ENCODE measurements around the gene CD72. TPM values are rescaled to one million over a fixed set of nuclear protein-coding genes. Genes with fewer than 3 reads are reported as not detected.
"Not testable (repeated sequence)": the region's sequence is repeated elsewhere in the genome, so short reads cannot be mapped to it uniquely, and the experiment has no call there.

CD72 gene
- total RNA-seq, 1 donor from 2014 or later, result 2.0 TPM

- peak; percentile 71 for DNase-seq (ENCODE audit: low spot score)
Measured at GRCh38 chr9:35616681-35617459, 1.3 kb downstream of the CD72 start.

DNA sequence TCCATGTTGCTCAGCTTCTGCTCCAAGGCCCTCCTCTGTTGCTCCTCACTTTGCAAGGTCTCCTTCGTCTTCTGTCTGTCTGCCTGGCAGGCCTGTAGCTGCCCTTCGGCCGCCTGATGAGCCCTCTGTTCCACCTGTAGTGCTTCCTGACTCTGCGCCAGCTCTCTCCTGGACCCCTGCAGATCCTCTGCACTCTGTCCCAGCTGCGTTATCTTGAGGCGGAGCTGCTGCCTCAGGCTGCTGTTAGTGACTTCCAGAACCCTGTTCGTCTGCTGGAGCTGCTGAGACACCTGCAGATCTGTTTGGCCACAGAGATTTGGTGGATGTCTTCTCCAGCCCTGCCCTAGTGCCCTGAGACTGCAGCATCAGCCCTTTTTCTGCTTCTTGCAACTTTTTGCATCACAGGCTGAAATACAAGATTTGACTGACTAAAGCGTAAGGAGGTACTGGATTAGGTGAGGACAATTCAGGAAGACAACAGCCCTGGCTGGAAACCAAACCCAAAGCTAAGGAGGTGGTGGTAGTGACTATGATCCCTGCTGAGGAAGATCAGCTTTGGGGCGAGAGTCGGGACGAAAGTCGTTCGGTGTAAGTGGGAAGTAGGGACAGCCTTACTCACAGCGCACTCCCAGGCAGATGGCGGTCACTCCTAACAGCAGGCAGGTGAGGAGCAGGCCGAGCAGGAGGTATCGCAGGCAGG is 2.1 kb downstream of the CD72 start:
- DNase-seq (ENCODE audit: low spot score), result no peak

DNA sequence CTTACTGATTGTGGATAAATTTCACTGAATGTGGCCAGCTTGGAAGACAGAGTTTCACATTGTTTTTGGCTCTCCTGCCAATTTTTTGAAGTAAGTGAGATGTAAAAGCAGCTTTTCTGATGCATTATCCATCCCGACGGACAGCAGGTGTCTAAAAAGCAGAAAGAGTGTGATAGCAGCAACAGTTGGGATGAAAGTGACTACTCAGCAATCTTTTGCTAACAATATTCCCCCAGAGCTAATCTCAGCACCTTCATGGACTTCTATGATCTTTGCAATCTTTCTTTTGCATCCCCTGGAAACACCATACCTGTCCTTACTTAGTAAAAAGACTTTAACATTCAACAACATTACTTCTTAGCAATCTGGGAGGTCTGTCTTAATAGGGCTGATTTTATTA is 5.4 kb downstream of the CD72 start:
- no peak for DNase-seq (ENCODE audit: low spot score)

GRCh38 chr9:35612066-35612465 is 6.1 kb downstream of the CD72 start:
- DNase-seq (ENCODE audit: low spot score), result not testable (repeated sequence)

GRCh38 chr9:35611230-35611797 is 6.9 kb downstream of the CD72 start:
- DNase-seq (ENCODE audit: low spot score), result peak; percentile 53

DNA sequence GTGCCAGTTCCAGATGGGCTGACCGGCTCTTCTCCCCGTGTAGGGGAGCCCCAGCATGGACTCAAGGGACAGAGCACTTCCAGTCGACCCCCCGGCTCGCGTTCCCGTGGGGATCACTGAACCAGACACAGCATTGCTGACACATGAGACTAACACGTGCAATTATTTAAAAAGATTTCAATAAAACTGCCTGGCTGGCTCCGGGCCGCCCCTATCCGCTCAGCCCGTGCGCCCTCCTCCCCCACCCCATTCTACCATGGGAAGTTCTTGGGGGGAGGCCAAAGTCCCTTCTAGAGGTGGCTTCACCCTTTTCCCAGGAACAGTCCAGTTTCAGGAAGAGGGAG is 8.4 kb downstream of the CD72 start:
- no peak for DNase-seq (ENCODE audit: low spot score)

DNA sequence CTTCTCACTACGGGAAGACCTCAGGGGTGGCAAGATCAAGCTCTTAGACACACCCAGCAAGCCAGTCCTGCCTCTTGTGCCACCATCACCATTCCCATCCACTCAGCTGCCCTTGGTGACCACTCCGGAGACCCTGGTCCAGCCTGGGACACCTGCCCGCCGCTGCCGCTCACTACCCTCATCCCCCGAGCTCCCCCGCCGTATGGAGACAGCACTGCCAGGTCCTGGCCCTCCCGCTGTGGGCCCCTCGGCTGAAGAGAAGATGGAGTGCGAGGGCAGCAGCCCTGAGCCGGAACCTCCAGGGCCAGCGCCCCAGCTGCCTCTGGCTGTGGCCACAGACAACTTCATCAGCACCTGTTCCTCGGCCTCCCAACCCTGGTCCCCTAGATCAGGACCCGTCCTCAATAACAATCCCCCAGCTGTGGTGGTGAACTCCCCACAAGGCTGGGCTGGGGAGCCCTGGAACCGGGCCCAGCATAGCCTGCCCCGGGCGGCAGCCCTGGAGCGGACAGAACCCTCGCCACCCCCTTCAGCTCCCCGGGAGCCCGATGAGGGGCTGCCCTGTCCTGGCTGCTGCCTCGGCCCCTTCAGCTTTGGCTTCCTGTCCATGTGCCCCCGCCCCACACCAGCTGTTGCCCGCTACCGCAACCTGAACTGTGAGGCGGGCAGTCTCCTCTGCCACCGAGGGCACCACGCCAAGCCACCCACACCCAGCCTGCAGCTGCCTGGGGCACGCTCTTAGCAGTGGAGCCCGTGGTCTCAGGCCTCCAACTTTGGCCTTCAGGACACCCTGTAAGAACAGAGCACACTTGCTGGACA is 9.0 kb downstream of the CD72 start:
- DNase-seq (ENCODE audit: low spot score), result peak; percentile 45

- no peak for DNase-seq (ENCODE audit: low spot score)
Measured at GRCh38 chr9:35608221-35608620, 10.0 kb downstream of the CD72 start.

DNA sequence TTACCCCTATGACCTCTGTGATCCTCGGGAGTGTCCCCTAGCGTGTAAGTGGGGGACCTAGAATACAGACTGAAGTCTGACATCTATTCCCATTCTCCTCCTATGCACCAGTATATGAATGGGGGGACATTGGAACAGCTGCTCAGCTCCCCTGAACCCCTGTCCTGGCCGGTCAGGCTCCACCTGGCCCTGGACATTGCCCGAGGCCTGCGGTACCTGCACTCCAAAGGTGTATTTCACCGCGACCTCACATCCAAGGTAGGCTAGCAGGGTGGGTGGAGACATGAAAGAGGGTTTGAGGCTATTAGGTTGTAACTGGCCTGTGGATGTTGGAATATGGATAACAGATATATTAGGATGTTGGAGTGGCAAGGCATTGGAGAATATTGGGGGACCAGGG is 11.5 kb downstream of the CD72 start:
- no peak for DNase-seq (ENCODE audit: low spot score)

- DNase-seq (ENCODE audit: low spot score), result no peak
Measured at GRCh38 chr9:35606138-35606504, 12.1 kb downstream of the CD72 start.

GRCh38 chr9:35605351-35606137 is 12.7 kb downstream of the CD72 start:
- no peak for DNase-seq (ENCODE audit: low spot score)

DNA sequence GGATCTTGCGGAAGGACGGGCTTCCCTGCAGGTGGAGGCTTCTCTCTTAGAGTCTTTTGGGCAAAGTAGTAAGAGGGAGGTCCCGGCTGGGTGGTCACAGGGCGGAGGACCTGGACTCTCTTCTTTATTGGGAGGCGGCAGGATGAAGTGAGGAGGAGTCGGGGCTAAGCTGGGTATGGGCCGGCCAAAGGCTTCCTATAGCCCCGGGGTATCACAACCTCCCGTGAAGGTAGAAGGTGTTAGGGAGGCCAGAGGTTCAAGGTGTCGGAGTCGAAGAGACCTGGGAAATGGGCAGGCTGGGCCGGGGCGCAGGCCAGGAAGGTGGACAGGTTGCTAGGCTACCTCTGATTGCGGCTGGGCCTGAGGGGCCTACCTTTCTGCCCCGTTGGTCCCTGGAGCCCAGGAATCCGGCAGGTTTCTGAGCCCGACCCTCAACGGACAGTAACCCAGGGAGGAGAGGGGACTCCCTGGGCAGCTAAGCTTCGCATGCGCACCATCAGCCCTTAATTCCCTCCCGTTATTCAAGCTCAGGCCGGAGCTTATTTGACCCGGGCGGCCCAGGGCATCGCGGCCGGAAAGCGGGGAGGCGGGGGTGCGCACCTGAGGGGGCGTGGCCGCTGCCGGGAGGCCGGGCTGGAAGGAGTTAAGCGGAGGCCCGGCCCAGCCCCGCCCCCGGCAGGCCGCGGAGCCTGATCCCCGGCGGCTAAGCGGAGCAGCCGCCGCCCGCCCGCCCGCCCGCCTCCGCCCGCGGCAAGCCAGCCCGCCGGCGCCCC is 13.4 kb downstream of the CD72 start, which contains the start of gene TESK1:
Gene TESK1 (plus strand): TSS at position 685 of the 773 bp plus-strand sequence. CDS start 358 bp downstream, outside the sequence.
- DNase-seq (ENCODE audit: low spot score), result peak; percentile 83

GRCh38 chr9:35603986-35604577 is 14.1 kb downstream of the CD72 start:
- DNase-seq (ENCODE audit: low spot score), result peak; percentile 100

- peak; percentile 77 for DNase-seq (ENCODE audit: low spot score)
Measured at GRCh38 chr9:35603506-35603985, 14.7 kb downstream of the CD72 start.

GRCh38 chr9:35599763-35600604 is 18.2 kb downstream of the CD72 start:
- no peak for DNase-seq (ENCODE audit: low spot score)

DNA sequence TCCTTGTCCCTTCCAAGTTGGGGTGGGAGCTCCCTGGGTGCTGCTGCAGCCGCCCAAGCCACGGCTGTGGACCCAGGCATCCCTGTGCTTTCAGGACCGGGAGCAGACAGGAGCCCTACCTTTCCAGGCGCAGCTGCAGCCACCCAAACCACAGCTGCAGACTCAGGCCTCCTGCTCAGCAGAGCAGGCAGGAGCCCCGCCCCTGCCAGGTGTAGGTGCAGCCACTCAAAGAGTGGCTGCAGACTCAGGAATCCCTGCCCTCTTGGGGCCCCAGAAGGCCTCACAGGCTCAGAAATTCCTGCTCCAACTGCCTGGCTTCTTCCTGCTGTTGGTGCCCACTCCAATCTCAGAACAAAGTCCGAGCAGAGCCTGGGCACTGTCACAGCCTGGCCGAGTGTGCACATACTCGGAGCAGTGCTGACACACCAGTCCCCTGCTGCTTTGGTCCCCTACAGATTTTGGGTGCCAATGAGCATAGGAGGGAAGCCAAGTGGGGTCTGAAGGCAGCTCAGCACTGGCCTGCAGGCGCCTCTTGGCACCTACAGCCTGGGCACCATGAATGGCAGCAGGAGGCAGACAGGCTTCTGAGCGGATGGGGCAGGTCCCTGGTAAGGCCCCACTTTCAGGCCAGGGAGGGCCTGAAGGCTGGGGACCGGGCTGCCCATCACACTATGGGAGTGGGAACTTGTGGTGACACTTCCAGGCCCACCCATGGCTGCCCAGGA is 19.2 kb downstream of the CD72 start:
- no peak for DNase-seq (ENCODE audit: low spot score)

DNA sequence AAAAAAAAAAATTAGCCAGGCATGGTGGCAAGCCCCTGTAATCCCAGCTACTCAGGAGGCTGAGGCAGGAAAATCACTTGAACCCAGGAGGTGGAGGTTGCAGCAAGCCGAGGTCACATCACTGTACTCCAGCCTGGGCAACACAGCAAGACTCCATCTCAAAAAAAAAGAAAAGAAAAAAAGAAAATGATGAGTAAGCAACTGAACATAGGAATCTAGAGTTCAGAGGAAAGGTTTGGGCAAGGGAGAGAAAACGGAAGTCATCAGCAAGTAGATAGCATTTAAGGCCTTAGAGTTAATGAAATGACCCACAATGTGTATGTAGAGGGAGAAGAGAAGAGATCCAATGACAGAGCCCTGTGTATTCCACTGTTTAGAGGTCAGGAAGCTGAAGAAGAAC is 21.3 kb downstream of the CD72 start:
- not testable (repeated sequence) for DNase-seq (ENCODE audit: low spot score)

DNA sequence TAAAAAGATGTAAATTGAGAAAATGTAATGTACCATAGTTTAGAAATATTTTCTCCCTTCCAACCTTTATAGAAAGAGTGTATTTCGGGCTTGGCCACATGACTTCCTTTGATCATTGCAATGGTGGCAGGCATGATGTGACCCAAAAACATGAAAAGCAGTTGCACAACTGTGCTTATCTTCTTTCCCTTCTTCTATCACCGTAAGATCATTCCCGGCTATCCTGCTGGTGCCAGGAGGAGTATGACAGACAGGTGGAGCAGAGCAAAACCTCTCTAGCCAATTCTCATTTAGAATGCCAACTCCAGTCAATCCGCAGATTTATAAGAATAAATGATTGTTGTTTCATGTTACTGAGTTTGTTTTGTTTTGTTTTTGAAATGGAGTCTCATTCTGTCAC is 23.7 kb downstream of the CD72 start:
- no peak for DNase-seq (ENCODE audit: low spot score)
